ENCODE measurements around the gene ROR1.

Gene ROR1

GRCh38 chr1:63858153-63858552, 84.3 kb downstream of the ROR1 start:
- ATAC-seq (no peak), DNase-seq (no peak)

GRCh38 chr1:63859480-63860275, 85.9 kb downstream of the ROR1 start:
- ATAC-seq, result no peak
- no peak for DNase-seq

- DNase-seq, result no peak
- no peak for ATAC-seq
Measured at GRCh38 chr1:63861052-63861691, 87.4 kb downstream of the ROR1 start.

- DNase-seq (no peak), ATAC-seq (no peak)
Measured at GRCh38 chr1:63863145-63863544, 89.3 kb downstream of the ROR1 start.

GRCh38 chr1:63864224-63864641, 90.4 kb downstream of the ROR1 start:
- ATAC-seq, result no peak
- DNase-seq, result no peak

GRCh38 chr1:63865561-63865960, 91.7 kb downstream of the ROR1 start:
- DNase-seq (no peak), ATAC-seq (no peak)

- ATAC-seq, result no peak
Measured at GRCh38 chr1:63866084-63866483, 92.3 kb downstream of the ROR1 start.

GRCh38 chr1:63867429-63868176, 93.8 kb downstream of the ROR1 start:
- DNase-seq (no peak), ATAC-seq (no peak)

More at GRCh38 chr1:63866084-63866483, 92.3 kb downstream of the ROR1 start:
- DNase-seq, result no peak

- DNase-seq (no peak), ATAC-seq (no peak)
Measured at GRCh38 chr1:63868268-63868781, 94.5 kb downstream of the ROR1 start.

GRCh38 chr1:63870152-63870551, 96.3 kb downstream of the ROR1 start:
- ATAC-seq, result no peak
- DNase-seq, result no peak

GRCh38 chr1:63871463-63871862, 97.6 kb downstream of the ROR1 start:
- ATAC-seq, result no peak
- DNase-seq, result no peak

GRCh38 chr1:63873751-63874150, 99.9 kb downstream of the ROR1 start:
- ATAC-seq (no peak), DNase-seq (no peak)

GRCh38 chr1:63874278-63874880, 100.6 kb downstream of the ROR1 start:
- DNase-seq (no peak), ATAC-seq (no peak)

- ATAC-seq, result no peak
- DNase-seq, result no peak
Measured at GRCh38 chr1:63875636-63876035, 101.8 kb downstream of the ROR1 start.

- DNase-seq (no peak), ATAC-seq (no peak)
Measured at GRCh38 chr1:63877021-63877767, 103.4 kb downstream of the ROR1 start.

GRCh38 chr1:63877816-63878215, 104.0 kb downstream of the ROR1 start:
- no peak for DNase-seq
- no peak for ATAC-seq

- no peak for DNase-seq
- ATAC-seq, result no peak
Measured at GRCh38 chr1:63878932-63879331, 105.1 kb downstream of the ROR1 start.

- DNase-seq (no peak), ATAC-seq (no peak)
Measured at GRCh38 chr1:63880958-63881576, 107.2 kb downstream of the ROR1 start.

- ATAC-seq, result no peak
- no peak for DNase-seq
Measured at GRCh38 chr1:63882048-63882704, 108.4 kb downstream of the ROR1 start.

GRCh38 chr1:63883494-63884235, 109.8 kb downstream of the ROR1 start:
- DNase-seq, result no peak
- ATAC-seq, result no peak

Data from stimulated activated naive CD8-positive, alpha-beta T cell treated with anti-CD3 and anti-CD28 coated beads, Interleukin-15, Interleukin-2, amounts not matched to agents 100 U/mL and 50 U/mL, for 24 hours (primary cell).